Bronchial epithelial cell (primary cell): ENCODE results near the gene MEN1. TPM values are rescaled to one million over a fixed set of nuclear protein-coding genes. Genes with fewer than 3 reads are reported as not detected.

Experiments
- DNase-seq: peaks from one replicate; pipeline ENCODE4 v3.0.0-alpha.2; 2010; ENCODE audit warnings: low read depth
- FAIRE-seq: peaks from 2 replicates; lab custom pipeline; 2011; peaks lifted over from hg19 to GRCh38; lab: Jason Lieb, UNC
- H3K27me3 ChIP-seq: 2 replicates; pipeline ENCODE4 v1.5.1; 2011; ENCODE audit warnings: low read length; ENCODE audit not compliant: control insufficient read depth, insufficient read depth
- H3K36me3 ChIP-seq: 2 replicates; pipeline ENCODE4 v1.5.1; 2011; ENCODE audit warnings: low read length; ENCODE audit not compliant: control insufficient read depth, insufficient read depth
- H3K4me3 ChIP-seq: 2 replicates; pipeline ENCODE4 v1.5.1; 2011; ENCODE audit warnings: mild to moderate bottlenecking, low read depth, low read length, control low read depth
- CTCF ChIP-seq: IDR thresholded peaks from 2 replicates; pipeline ENCODE4 v1.5.1; 2011; ENCODE audit warnings: mild to moderate bottlenecking, moderate library complexity, low read length, control low read depth, inconsistent platforms; ENCODE audit not compliant: insufficient read depth, severe bottlenecking
- total RNA-seq: library from RNA; depleted of rRNA; stranded (reverse); fragments of >200 nt; gene quantifications from 2 replicates; pipeline ENCODE4 v1.2.1, GENCODE V29; 2014

MEN1 gene
- total RNA-seq, 1 donor from 2014 or later = 5.5 TPM

- FAIRE-seq (no peak), DNase-seq (peak; percentile 66)
- H3K4me3 ChIP-seq = peak overlapping the region; percentile 69
- H3K27me3 ChIP-seq = no peaks in the 10 kb centered on the region
- peaks cover 16% of the 10 kb centered on the region for H3K36me3 ChIP-seq
- TF ChIP-seq CTCF = no peak
Observed at GRCh38 chr11:64777449-64778222, 32.7 kb downstream of the MEN1 start.

- FAIRE-seq (no peak), DNase-seq (no peak)
- TF ChIP-seq CTCF = no peak
- H3K4me3 ChIP-seq = peak overlapping the region; percentile 69
- no peaks in the 10 kb centered on the region for H3K27me3 ChIP-seq
- H3K36me3 ChIP-seq = peaks cover 21% of the 10 kb centered on the region
Observed at GRCh38 chr11:64776875-64777274, 33.5 kb downstream of the MEN1 start.

GRCh38 chr11:64776425-64776824 is 33.9 kb downstream of the MEN1 start:
- FAIRE-seq = no peak

GRCh38 chr11:64774144-64774543 is 36.2 kb downstream of the MEN1 start:
- peaks cover 43% of the 10 kb centered on the region for H3K36me3 ChIP-seq
- no peak for FAIRE-seq
- no peak for DNase-seq
- H3K27me3 ChIP-seq = no peaks in the 10 kb centered on the region
- H3K4me3 ChIP-seq = no peak overlapping the region
- no peak for TF ChIP-seq CTCF

More at GRCh38 chr11:64776425-64776824, 33.9 kb downstream of the MEN1 start:
- Histone ChIP-seq H3K4me3 (peak overlapping the region; percentile 69), H3K27me3 (no peaks in the 10 kb centered on the region), H3K36me3 (peaks cover 24% of the 10 kb centered on the region)
- TF ChIP-seq CTCF = no peak
- no peak for DNase-seq

- no peak for TF ChIP-seq CTCF
- H3K4me3 ChIP-seq = no peak overlapping the region
- FAIRE-seq (no peak), DNase-seq (no peak)
- H3K36me3 ChIP-seq = peaks cover 59% of the 10 kb centered on the region
- no peaks in the 10 kb centered on the region for H3K27me3 ChIP-seq
Observed at GRCh38 chr11:64772303-64773018, 37.9 kb downstream of the MEN1 start.
